Measurements from ENCODE around the gene RPL27A. TPM values are rescaled to one million over a fixed set of nuclear protein-coding genes. Genes with fewer than 3 reads are reported as not detected.

Gene RPL27A
- total RNA-seq, 1 donor from 2014 or later, result 1,116 TPM

DNA sequence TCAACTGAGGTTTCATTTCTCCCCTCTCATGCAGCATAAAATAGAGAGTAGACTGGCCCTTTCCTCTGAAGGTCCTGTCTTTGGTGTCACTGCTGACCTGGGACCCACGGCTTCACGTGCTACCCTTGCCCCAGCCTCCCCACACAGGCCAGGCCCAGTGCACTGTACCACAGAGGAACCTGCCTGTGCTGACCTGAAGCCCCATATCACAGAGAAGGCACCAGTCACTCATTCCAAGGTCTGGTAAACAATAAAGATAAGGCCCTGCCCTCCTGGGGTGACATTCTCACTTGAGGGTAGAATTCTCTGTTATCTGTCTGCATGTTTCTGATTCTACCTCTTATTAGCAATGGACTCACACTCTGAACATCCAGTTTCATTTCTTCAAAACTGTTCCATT lies 51.3 kb downstream of the RPL27A start:
- peaks cover 30% of the 10 kb centered on the region for H3K4me1 Mint-ChIP-seq
- peaks cover 5% of the 10 kb centered on the region for H3K27me3 Mint-ChIP-seq (ENCODE audit: insufficient read depth, low read depth)
- no peaks in the 10 kb centered on the region for H3K27me3 ChIP-seq
- no peak overlapping the region for H3K4me3 ChIP-seq
- no peaks in the 10 kb centered on the region for H3F3A ChIP-seq (ENCODE audit: low read depth)
- H4K20me1 ChIP-seq (ENCODE audit: low read depth), result no peaks in the 10 kb centered on the region
- peak overlapping the region; percentile 64 for H3K27ac Mint-ChIP-seq
- DNase-seq (ENCODE audit: low spot score), result no peak
- H3K27ac ChIP-seq, result no peak overlapping the region
- no peak overlapping the region for H3K9ac ChIP-seq
- H3K9me3 ChIP-seq (ENCODE audit: low read depth), result no peaks in the 10 kb centered on the region
- H3K4me3 Mint-ChIP-seq, result no peak overlapping the region
- no peak overlapping the region for H2AFZ ChIP-seq (replicated peaks)
- H3K36me3 ChIP-seq, result no peaks in the 10 kb centered on the region
- TF ChIP-seq EZH2 (IDR thresholded peaks at IDR 0.05) (no peak), EZH2phosphoT487 (IDR thresholded peaks at IDR 0.05) (no peak)
- TF ChIP-seq, protein P1, sequence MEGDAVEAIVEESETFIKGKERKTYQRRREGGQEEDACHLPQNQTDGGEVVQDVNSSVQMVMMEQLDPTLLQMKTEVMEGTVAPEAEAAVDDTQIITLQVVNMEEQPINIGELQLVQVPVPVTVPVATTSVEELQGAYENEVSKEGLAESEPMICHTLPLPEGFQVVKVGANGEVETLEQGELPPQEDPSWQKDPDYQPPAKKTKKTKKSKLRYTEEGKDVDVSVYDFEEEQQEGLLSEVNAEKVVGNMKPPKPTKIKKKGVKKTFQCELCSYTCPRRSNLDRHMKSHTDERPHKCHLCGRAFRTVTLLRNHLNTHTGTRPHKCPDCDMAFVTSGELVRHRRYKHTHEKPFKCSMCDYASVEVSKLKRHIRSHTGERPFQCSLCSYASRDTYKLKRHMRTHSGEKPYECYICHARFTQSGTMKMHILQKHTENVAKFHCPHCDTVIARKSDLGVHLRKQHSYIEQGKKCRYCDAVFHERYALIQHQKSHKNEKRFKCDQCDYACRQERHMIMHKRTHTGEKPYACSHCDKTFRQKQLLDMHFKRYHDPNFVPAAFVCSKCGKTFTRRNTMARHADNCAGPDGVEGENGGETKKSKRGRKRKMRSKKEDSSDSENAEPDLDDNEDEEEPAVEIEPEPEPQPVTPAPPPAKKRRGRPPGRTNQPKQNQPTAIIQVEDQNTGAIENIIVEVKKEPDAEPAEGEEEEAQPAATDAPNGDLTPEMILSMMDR (IDR thresholded peaks at IDR 0.05), result no peak
- H3K4me2 ChIP-seq, result no peak overlapping the region
- no peaks in the 10 kb centered on the region for H3K4me1 ChIP-seq
- peaks cover 21% of the 10 kb centered on the region for H3K36me3 Mint-ChIP-seq
- H3K79me2 ChIP-seq (ENCODE audit: low read depth), result no peaks in the 10 kb centered on the region
- no peaks in the 10 kb centered on the region for H3K9me3 Mint-ChIP-seq

DNA sequence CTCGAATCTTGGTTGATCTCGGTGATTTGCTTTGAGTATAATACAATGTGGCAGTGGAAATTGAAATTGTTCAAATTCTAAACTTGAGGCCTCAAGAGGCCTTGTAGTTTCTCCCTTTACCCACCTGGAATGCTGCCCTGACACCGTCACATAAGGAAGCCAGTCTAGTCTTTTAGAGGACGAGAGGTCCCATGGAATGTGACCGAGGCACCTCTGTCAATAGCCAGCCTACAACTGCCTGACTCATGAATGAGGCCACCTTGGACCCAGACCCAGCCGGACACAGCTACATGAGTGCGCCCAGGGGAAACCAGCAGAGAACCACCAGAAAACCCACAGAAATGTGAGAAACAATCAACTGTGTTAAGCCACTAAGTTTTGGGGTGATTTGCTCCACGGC lies 52.5 kb downstream of the RPL27A start:
- Histone ChIP-seq H3K4me1 (no peaks in the 10 kb centered on the region), H2AFZ (replicated peaks) (no peak overlapping the region), H3K27me3 (no peaks in the 10 kb centered on the region), H3K9me3 (ENCODE audit: low read depth) (no peaks in the 10 kb centered on the region), H3K27ac (no peak overlapping the region), H3K4me3 (no peak overlapping the region), H3K4me2 (no peak overlapping the region), H4K20me1 (ENCODE audit: low read depth) (no peaks in the 10 kb centered on the region), H3K79me2 (ENCODE audit: low read depth) (no peaks in the 10 kb centered on the region), H3K9ac (no peak overlapping the region), H3K36me3 (no peaks in the 10 kb centered on the region), H3F3A (ENCODE audit: low read depth) (no peaks in the 10 kb centered on the region)
- Mint-ChIP-seq H3K36me3 (peaks cover 14% of the 10 kb centered on the region), H3K27ac (no peak overlapping the region), H3K27me3 (ENCODE audit: insufficient read depth, low read depth) (peaks cover 3% of the 10 kb centered on the region), H3K9me3 (no peaks in the 10 kb centered on the region), H3K4me3 (no peak overlapping the region), H3K4me1 (peaks cover 19% of the 10 kb centered on the region)
- DNase-seq (ENCODE audit: low spot score), result no peak
- TF ChIP-seq, protein P1 (IDR thresholded peaks at IDR 0.05), result no peak
- no peak for TF ChIP-seq EZH2 (IDR thresholded peaks at IDR 0.05)
- no peak for TF ChIP-seq EZH2phosphoT487 (IDR thresholded peaks at IDR 0.05)

- no peaks in the 10 kb centered on the region for H3K27me3 ChIP-seq
- H2AFZ ChIP-seq (replicated peaks), result no peak overlapping the region
- no peaks in the 10 kb centered on the region for H3K36me3 ChIP-seq
- no peak for DNase-seq (ENCODE audit: low spot score)
- H3K36me3 Mint-ChIP-seq, result peaks cover 7% of the 10 kb centered on the region
- TF ChIP-seq EZH2 (IDR thresholded peaks at IDR 0.05) (no peak), EZH2phosphoT487 (IDR thresholded peaks at IDR 0.05) (no peak)
- TF ChIP-seq, protein P1 (IDR thresholded peaks at IDR 0.05), result no peak
- H3K4me3 Mint-ChIP-seq, result no peak overlapping the region
- H3K9ac ChIP-seq, result no peak overlapping the region
- H3K4me1 ChIP-seq, result no peaks in the 10 kb centered on the region
- H3K4me1 Mint-ChIP-seq, result no peaks in the 10 kb centered on the region
- no peak overlapping the region for H3K4me3 ChIP-seq
- H4K20me1 ChIP-seq (ENCODE audit: low read depth), result no peaks in the 10 kb centered on the region
- H3K27ac ChIP-seq, result no peak overlapping the region
- no peaks in the 10 kb centered on the region for H3K9me3 Mint-ChIP-seq
- no peaks in the 10 kb centered on the region for H3K9me3 ChIP-seq (ENCODE audit: low read depth)
- H3K79me2 ChIP-seq (ENCODE audit: low read depth), result no peaks in the 10 kb centered on the region
- H3K27me3 Mint-ChIP-seq (ENCODE audit: insufficient read depth, low read depth), result no peaks in the 10 kb centered on the region
- H3K27ac Mint-ChIP-seq, result no peak overlapping the region
- no peak overlapping the region for H3K4me2 ChIP-seq
- no peaks in the 10 kb centered on the region for H3F3A ChIP-seq (ENCODE audit: low read depth)
These were observed 56.8 kb downstream of the RPL27A start for GRCh38 chr11:8739309-8739793.

Small RNA genes within 50 kb of the gene (small RNA-seq; reads per million reads assigned to genes)
- gene SNORA3A (not detected), gene SNORA3B (0.70 reads per million, percentile 69 among the genes with 10 or more reads in this experiment)

Other genes starting within 250 kb of the RPL27A start
- gene STK33, start 88.6 kb upstream of the RPL27A start, total RNA-seq (ENCODE audit: low replicate concordance), result 40.7 and 56.5 TPM in 2 replicates
- 0.95 and 3.6 TPM in 2 replicates for gene TRIM66, start 127 bp upstream of the RPL27A start, total RNA-seq (ENCODE audit: low replicate concordance)
- gene AKIP1, start 228.4 kb downstream of the RPL27A start, total RNA-seq (ENCODE audit: low replicate concordance), result 45.6 and 53.7 TPM in 2 replicates

Measured in neural progenitor cell (in vitro differentiated cells).